Nephron progenitor cell (in vitro differentiated cells): ENCODE results near the gene ADARB2.

Source experiments
- DNase-seq: peaks from one replicate; pipeline ENCODE4 v3.0.0; 2021
- H3K27ac Mint-ChIP-seq: 2 replicates; pipeline ENCODE4 v1.8.0; 2021; ENCODE audit warnings: mild to moderate bottlenecking, moderate library complexity, mixed read lengths
- H3K27me3 Mint-ChIP-seq: 2 replicates; pipeline ENCODE4 v1.8.0; 2021; ENCODE audit warnings: mild to moderate bottlenecking, low read depth, mixed read lengths; ENCODE audit not compliant: poor library complexity
- H3K36me3 Mint-ChIP-seq: 2 replicates; pipeline ENCODE4 v1.8.0; 2021; ENCODE audit warnings: low read depth, mixed read lengths
- H3K4me1 Mint-ChIP-seq: 2 replicates; pipeline ENCODE4 v1.8.0; 2021; ENCODE audit warnings: mixed read lengths
- H3K4me3 Mint-ChIP-seq: 2 replicates; pipeline ENCODE4 v1.8.0; 2021; ENCODE audit warnings: mild to moderate bottlenecking, moderate library complexity, mixed read lengths
- H3K9me3 Mint-ChIP-seq: 2 replicates; pipeline ENCODE4 v1.8.0; 2021; ENCODE audit warnings: mild to moderate bottlenecking, moderate library complexity, mixed read lengths
- CTCF ChIP-seq: fragments of 200-600 bp; sonication (generic); IDR thresholded peaks from 2 replicates; pipeline ENCODE4 v1.5.0; 2021; ENCODE audit warnings: antibody characterized with exemption

The ADARB2 gene

GRCh38 chr10:1530871-1531517 lies 206.3 kb downstream of the ADARB2 start:
- H3K36me3 Mint-ChIP-seq: no peaks in the 10 kb centered on the region
- peaks cover 40% of the 10 kb centered on the region for H3K27me3 Mint-ChIP-seq
- TF ChIP-seq CTCF: no peak
- no peak overlapping the region for H3K4me3 Mint-ChIP-seq
- H3K4me1 Mint-ChIP-seq: peaks cover 20% of the 10 kb centered on the region
- H3K9me3 Mint-ChIP-seq: no peaks in the 10 kb centered on the region
- no peak for DNase-seq
- peak overlapping the region; percentile 9 for H3K27ac Mint-ChIP-seq

DNA sequence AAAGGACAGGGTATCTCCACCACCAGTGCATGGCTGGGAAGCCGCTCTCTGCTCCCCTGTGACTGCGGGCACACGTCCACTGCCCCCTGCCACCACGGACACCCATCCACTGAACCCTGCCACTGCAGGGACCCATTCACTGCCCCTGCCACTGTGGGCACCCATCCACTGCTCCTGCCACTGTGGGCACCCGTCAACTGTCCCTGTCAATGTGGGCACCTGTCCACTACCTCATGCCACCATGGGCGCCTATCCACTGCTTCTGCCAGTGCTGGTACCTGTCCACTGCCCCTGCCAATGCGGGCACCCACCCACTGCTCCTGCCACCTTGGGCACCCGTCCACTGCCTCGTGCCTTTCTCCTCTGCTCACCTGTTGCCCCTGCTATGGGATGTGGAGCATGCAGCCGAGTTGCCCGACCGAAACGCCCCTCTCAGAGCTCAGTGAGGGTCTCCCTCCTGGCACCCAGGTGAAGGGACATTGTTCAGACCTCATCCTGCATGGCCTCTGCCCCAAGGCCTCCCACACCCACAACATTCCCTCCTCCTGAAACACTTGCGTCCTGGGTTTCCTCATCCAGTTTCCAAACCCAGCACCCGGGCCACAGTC lies 207.4 kb downstream of the ADARB2 start:
- H3K4me1 Mint-ChIP-seq: peaks cover 30% of the 10 kb centered on the region
- H3K4me3 Mint-ChIP-seq: no peak overlapping the region
- no peaks in the 10 kb centered on the region for H3K36me3 Mint-ChIP-seq
- no peak for DNase-seq
- TF ChIP-seq CTCF: no peak
- peaks cover 40% of the 10 kb centered on the region for H3K27me3 Mint-ChIP-seq
- peak overlapping the region; percentile 57 for H3K27ac Mint-ChIP-seq
- no peaks in the 10 kb centered on the region for H3K9me3 Mint-ChIP-seq

GRCh38 chr10:1527951-1528350 lies 209.4 kb downstream of the ADARB2 start:
- H3K27me3 Mint-ChIP-seq: peaks cover 40% of the 10 kb centered on the region
- H3K36me3 Mint-ChIP-seq: no peaks in the 10 kb centered on the region
- H3K4me1 Mint-ChIP-seq: peaks cover 42% of the 10 kb centered on the region
- no peak overlapping the region for H3K27ac Mint-ChIP-seq
- H3K9me3 Mint-ChIP-seq: no peaks in the 10 kb centered on the region
- H3K4me3 Mint-ChIP-seq: no peak overlapping the region
- TF ChIP-seq CTCF: no peak
- no peak for DNase-seq

DNA sequence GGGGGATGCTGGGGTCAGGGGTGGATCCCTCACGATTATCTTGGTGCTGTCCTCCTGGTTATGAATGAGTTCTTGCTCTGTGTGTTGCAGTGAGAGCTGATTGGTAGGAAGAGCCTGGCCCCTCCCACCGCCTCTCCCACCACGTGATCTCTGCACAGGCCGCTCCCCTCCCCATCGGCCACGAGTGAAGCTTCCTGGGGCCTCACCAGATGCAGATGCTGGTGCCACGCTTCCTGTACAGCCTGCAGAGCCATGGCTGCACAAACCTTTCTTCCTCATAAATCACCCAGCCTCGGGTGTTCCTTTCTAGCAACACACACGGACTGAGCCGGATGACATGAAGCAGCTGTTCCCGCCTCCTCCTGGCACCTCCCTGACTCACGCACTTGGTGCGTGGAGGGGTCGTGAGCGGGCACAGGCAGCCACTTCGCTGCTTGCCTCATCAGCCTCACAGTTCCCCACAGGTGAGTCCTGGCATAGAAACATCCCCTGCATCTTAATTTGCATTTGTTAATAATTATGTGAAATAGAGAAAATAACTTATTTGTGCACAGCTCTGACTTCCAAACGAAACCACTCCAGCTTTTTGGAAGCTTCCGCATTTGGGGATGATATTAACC lies 210.8 kb downstream of the ADARB2 start:
- TF ChIP-seq CTCF: no peak
- H3K27me3 Mint-ChIP-seq: peaks cover 34% of the 10 kb centered on the region
- DNase-seq: no peak
- H3K36me3 Mint-ChIP-seq: no peaks in the 10 kb centered on the region
- no peak overlapping the region for H3K4me3 Mint-ChIP-seq
- H3K4me1 Mint-ChIP-seq: peaks cover 56% of the 10 kb centered on the region
- no peak overlapping the region for H3K27ac Mint-ChIP-seq
- no peaks in the 10 kb centered on the region for H3K9me3 Mint-ChIP-seq

DNA sequence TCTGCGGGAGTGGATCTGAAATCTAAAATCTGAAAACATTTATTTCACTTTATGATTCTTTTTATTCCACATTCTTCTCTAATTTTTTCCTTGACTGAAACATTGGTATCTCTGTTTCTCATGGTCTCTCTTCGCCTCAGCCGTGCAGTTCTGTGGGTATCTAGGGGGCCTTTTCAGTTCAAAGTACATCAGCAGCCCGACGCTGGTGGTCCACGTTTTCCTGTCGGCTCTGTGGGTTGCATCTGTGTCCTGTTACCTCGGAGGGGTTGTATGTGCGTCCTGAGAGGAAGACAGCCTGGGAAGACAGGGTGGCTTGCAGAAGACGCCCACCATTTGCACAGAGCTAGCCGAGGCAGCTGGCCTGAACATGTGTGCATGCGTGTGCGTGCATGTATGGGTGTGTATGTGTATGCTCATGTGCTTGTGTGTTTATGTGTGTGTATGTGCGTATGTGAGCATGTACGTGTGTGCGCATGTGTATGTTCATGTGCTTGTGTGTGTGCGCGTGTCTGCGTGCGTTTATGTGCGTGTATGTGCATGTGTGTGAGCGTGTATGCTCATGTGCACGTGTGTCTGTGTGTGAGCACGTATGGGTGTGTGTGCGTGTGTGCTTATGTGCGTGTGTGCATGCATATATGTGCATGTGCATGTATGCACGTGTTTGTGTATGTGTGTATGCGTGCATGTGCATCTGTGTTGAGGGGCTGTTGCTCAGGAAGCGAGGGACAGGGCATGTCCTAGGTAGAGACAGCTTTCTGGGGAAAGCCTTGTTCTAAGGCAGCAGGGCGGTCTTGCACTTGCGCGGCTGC lies 211.8 kb downstream of the ADARB2 start:
- H3K4me3 Mint-ChIP-seq: no peak overlapping the region
- H3K4me1 Mint-ChIP-seq: peaks cover 62% of the 10 kb centered on the region
- TF ChIP-seq CTCF: no peak
- no peak for DNase-seq
- no peaks in the 10 kb centered on the region for H3K36me3 Mint-ChIP-seq
- peak overlapping the region; percentile 58 for H3K27ac Mint-ChIP-seq
- H3K9me3 Mint-ChIP-seq: no peaks in the 10 kb centered on the region
- peaks cover 28% of the 10 kb centered on the region for H3K27me3 Mint-ChIP-seq
